Measurements from ENCODE around the gene MLLT11.
A peak's percentile ranks its signal among the peaks of the same experiment; 100 is the strongest.

The MLLT11 gene

GRCh38 chr1:151048645-151049032 is 11.6 kb upstream of the MLLT11 start:
- Mint-ChIP-seq H3K27me3 (no peaks in the 10 kb centered on the region), H3K4me1 (ENCODE audit: low read depth) (peaks cover 66% of the 10 kb centered on the region), H3K27ac (peak overlapping the region; percentile 92), H3K4me3 (peak overlapping the region; percentile 90), H3K36me3 (ENCODE audit: low read depth) (peaks cover 50% of the 10 kb centered on the region), H3K9me3 (no peaks in the 10 kb centered on the region)
- no peak for DNase-seq

- Mint-ChIP-seq H3K36me3 (ENCODE audit: low read depth) (peaks cover 58% of the 10 kb centered on the region), H3K9me3 (no peaks in the 10 kb centered on the region), H3K4me1 (ENCODE audit: low read depth) (peaks cover 69% of the 10 kb centered on the region), H3K27ac (peak overlapping the region; percentile 67), H3K27me3 (no peaks in the 10 kb centered on the region), H3K4me3 (peak overlapping the region; percentile 25)
- no peak for DNase-seq
Observed at GRCh38 chr1:151049458-151049857, 10.7 kb upstream of the MLLT11 start.

GRCh38 chr1:151050051-151050688 is 10.0 kb upstream of the MLLT11 start:
- Mint-ChIP-seq H3K4me1 (ENCODE audit: low read depth) (peaks cover 76% of the 10 kb centered on the region), H3K27me3 (no peaks in the 10 kb centered on the region), H3K36me3 (ENCODE audit: low read depth) (peaks cover 66% of the 10 kb centered on the region), H3K4me3 (no peak overlapping the region), H3K27ac (peak overlapping the region; percentile 81), H3K9me3 (no peaks in the 10 kb centered on the region)
- no peak for DNase-seq

- peaks cover 74% of the 10 kb centered on the region for H3K36me3 Mint-ChIP-seq (ENCODE audit: low read depth)
- H3K9me3 Mint-ChIP-seq, result no peaks in the 10 kb centered on the region
- no peak overlapping the region for H3K4me3 Mint-ChIP-seq
- peak overlapping the region; percentile 81 for H3K27ac Mint-ChIP-seq
- DNase-seq, result no peak
- no peaks in the 10 kb centered on the region for H3K27me3 Mint-ChIP-seq
- peaks cover 82% of the 10 kb centered on the region for H3K4me1 Mint-ChIP-seq (ENCODE audit: low read depth)
Observed at GRCh38 chr1:151051356-151052009, 8.7 kb upstream of the MLLT11 start.

GRCh38 chr1:151054971-151055547 is 5.1 kb upstream of the MLLT11 start:
- Mint-ChIP-seq H3K4me1 (ENCODE audit: low read depth) (peaks cover 65% of the 10 kb centered on the region), H3K9me3 (no peaks in the 10 kb centered on the region), H3K27me3 (no peaks in the 10 kb centered on the region), H3K27ac (peak overlapping the region; percentile 98), H3K4me3 (peak overlapping the region; percentile 90), H3K36me3 (ENCODE audit: low read depth) (peaks cover 98% of the 10 kb centered on the region)
- no peak for DNase-seq

GRCh38 chr1:151055581-151055980 is 4.6 kb upstream of the MLLT11 start:
- Mint-ChIP-seq H3K9me3 (no peaks in the 10 kb centered on the region), H3K4me3 (peak overlapping the region; percentile 90), H3K4me1 (ENCODE audit: low read depth) (peaks cover 66% of the 10 kb centered on the region), H3K27me3 (no peaks in the 10 kb centered on the region), H3K36me3 (ENCODE audit: low read depth) (peaks cover 96% of the 10 kb centered on the region), H3K27ac (peak overlapping the region; percentile 98)
- DNase-seq, result no peak

- H3K27me3 Mint-ChIP-seq, result no peaks in the 10 kb centered on the region
Observed at GRCh38 chr1:151056149-151056548, 4.0 kb upstream of the MLLT11 start.

GRCh38 chr1:151058692-151059091 is 1.5 kb upstream of the MLLT11 start:
- Mint-ChIP-seq H3K9me3 (no peaks in the 10 kb centered on the region), H3K36me3 (ENCODE audit: low read depth) (peaks cover 65% of the 10 kb centered on the region), H3K4me1 (ENCODE audit: low read depth) (peaks cover 68% of the 10 kb centered on the region), H3K4me3 (peak overlapping the region; percentile 90), H3K27me3 (no peaks in the 10 kb centered on the region), H3K27ac (peak overlapping the region; percentile 98)
- peak; percentile 43 for DNase-seq

More at GRCh38 chr1:151056149-151056548, 4.0 kb upstream of the MLLT11 start:
- Mint-ChIP-seq H3K9me3 (no peaks in the 10 kb centered on the region), H3K36me3 (ENCODE audit: low read depth) (peaks cover 91% of the 10 kb centered on the region), H3K4me3 (peak overlapping the region; percentile 90), H3K27ac (peak overlapping the region; percentile 98), H3K4me1 (ENCODE audit: low read depth) (peaks cover 67% of the 10 kb centered on the region)
- DNase-seq, result no peak

GRCh38 chr1:151059109-151060006 is 839 bp upstream of the MLLT11 start, which contains the start of gene CDC42SE1:
TSS of gene CDC42SE1 (minus strand) at chr1:151059622. CDS start at chr1:151055730, 3,892 bp downstream.
- Mint-ChIP-seq H3K4me1 (ENCODE audit: low read depth) (peaks cover 64% of the 10 kb centered on the region), H3K9me3 (no peaks in the 10 kb centered on the region), H3K36me3 (ENCODE audit: low read depth) (peaks cover 58% of the 10 kb centered on the region), H3K4me3 (peak within 1 kb of the TSS; percentile 90), H3K27ac (peak within 1 kb of the TSS; percentile 98), H3K27me3 (no peaks in the 10 kb centered on the region)
- DNase-seq, result peak; percentile 90

- Mint-ChIP-seq H3K27me3 (no peaks in the 10 kb centered on the region), H3K4me1 (ENCODE audit: low read depth) (peaks cover 50% of the 10 kb centered on the region), H3K27ac (peak overlapping the region; percentile 98), H3K36me3 (ENCODE audit: low read depth) (peaks cover 44% of the 10 kb centered on the region), H3K4me3 (peak overlapping the region; percentile 90), H3K9me3 (no peaks in the 10 kb centered on the region)
- DNase-seq, result no peak
Observed at GRCh38 chr1:151060657-151061421, 642 bp downstream of the MLLT11 start.

- DNase-seq, result no peak
- Mint-ChIP-seq H3K4me3 (peak overlapping the region; percentile 90), H3K9me3 (no peaks in the 10 kb centered on the region), H3K4me1 (ENCODE audit: low read depth) (peaks cover 41% of the 10 kb centered on the region), H3K27ac (no peak overlapping the region), H3K36me3 (ENCODE audit: low read depth) (peaks cover 38% of the 10 kb centered on the region), H3K27me3 (no peaks in the 10 kb centered on the region)
Observed at GRCh38 chr1:151061704-151062103, 1.5 kb downstream of the MLLT11 start.

- H3K27me3 Mint-ChIP-seq, result no peaks in the 10 kb centered on the region
- H3K9me3 Mint-ChIP-seq, result no peaks in the 10 kb centered on the region
- peaks cover 27% of the 10 kb centered on the region for H3K36me3 Mint-ChIP-seq (ENCODE audit: low read depth)
- DNase-seq, result no peak
- H3K27ac Mint-ChIP-seq, result no peak overlapping the region
- peaks cover 30% of the 10 kb centered on the region for H3K4me1 Mint-ChIP-seq (ENCODE audit: low read depth)
- no peak overlapping the region for H3K4me3 Mint-ChIP-seq
Observed at GRCh38 chr1:151062741-151063371, 2.7 kb downstream of the MLLT11 start.

GRCh38 chr1:151065089-151065645 is 5.0 kb downstream of the MLLT11 start:
- H3K4me3 Mint-ChIP-seq, result no peak overlapping the region
- no peak for DNase-seq
- H3K36me3 Mint-ChIP-seq (ENCODE audit: low read depth), result peaks cover 13% of the 10 kb centered on the region
- no peaks in the 10 kb centered on the region for H3K27me3 Mint-ChIP-seq
- no peak overlapping the region for H3K27ac Mint-ChIP-seq
- peaks cover 42% of the 10 kb centered on the region for H3K4me1 Mint-ChIP-seq (ENCODE audit: low read depth)
- H3K9me3 Mint-ChIP-seq, result no peaks in the 10 kb centered on the region

All from activated T-cell treated with anti-CD3 and anti-CD28 coated beads, Interleukin-2, amount 50 U/mL, for 24 hours (primary cell).